RPMI7951 (cell line): ENCODE data around the gene PFKL. TPM values are rescaled to one million over a fixed set of nuclear protein-coding genes. Genes with fewer than 3 reads are reported as not detected.
"Not testable (repeated sequence)": the region's sequence is repeated elsewhere in the genome, so short reads cannot be mapped to it uniquely, and the experiment has no call there.

ENCODE experiments used
- DNase-seq: peaks from one replicate; pipeline ENCODE4 v3.0.0-alpha.2; 2012; ENCODE audit warnings: low read depth
- total RNA-seq: library from RNA; depleted of rRNA; stranded (reverse); fragments of >200 nt; shearing (Covaris generic); gene quantifications from 2 replicates; pipeline ENCODE4 v1.2.3, GENCODE V29; 2014

The PFKL gene
- total RNA-seq, 1 experiment from 2014 or later, result 97.3 TPM

DNA sequence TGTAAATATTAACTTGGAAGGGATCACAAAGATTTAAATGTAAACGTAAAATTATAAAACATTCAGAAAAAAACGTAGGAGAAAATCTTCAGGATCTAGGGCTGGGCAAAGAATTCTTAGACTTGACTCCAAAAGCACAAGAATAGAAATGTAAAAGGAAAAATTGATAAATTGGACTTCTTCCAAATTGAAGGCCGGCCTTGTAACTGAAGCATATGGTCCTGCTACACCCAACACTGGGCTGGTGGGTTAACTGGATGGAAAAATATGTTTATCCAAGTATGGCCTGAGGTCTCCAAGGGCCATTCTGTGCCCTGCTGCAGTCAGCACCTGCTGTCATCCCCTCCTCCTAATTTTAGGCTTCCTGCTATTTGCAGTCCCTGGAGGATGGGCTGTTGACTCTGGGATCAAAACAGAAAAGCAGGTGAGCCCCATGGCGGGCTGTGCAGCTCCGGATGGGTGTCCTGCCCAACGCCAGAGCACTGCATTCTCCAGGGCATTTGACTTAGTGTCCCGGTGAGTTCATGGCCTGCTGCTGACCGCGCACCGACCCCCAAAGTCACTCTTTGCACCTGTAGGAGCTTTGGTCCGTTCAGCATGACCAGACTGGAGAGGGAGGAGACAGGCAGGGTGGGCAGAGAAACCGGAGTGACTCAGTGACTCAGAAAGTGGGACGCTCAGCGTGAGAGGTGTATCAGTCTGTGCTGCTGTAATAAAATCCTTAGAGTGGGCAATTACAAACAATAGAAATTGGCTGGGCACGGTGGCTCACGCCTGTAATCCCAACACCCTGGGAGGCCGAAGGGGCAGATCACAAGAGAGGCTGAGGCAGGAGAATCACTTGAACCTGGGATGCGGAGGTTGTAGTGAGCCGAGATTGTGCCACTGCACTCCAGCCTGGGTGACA lies 20.2 kb upstream of the PFKL start:
- DNase-seq, result no peak

DNA sequence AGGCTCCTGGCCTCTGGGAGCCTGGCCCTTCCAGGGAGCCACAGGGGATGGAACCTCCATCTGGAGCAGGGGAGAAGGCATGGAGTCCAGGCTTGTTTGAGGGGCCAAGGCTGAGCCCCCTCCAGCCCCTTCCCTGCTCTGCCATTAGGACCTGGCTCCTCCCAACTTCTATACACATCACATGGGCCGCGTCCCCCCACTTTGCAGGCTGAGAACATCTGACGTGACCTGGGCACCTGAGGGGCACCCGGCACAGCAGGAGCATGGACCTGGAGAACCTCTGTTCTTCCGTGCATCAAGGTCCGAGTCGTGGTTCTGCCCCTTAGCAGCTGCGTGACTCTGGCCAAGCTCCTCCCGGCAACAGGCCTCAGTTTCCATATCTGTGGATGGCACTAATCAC lies 18.1 kb upstream of the PFKL start:
- DNase-seq, result no peak

- DNase-seq, result no peak
These were observed 17.5 kb upstream of the PFKL start for GRCh38 chr21:44282370-44282769.

DNA sequence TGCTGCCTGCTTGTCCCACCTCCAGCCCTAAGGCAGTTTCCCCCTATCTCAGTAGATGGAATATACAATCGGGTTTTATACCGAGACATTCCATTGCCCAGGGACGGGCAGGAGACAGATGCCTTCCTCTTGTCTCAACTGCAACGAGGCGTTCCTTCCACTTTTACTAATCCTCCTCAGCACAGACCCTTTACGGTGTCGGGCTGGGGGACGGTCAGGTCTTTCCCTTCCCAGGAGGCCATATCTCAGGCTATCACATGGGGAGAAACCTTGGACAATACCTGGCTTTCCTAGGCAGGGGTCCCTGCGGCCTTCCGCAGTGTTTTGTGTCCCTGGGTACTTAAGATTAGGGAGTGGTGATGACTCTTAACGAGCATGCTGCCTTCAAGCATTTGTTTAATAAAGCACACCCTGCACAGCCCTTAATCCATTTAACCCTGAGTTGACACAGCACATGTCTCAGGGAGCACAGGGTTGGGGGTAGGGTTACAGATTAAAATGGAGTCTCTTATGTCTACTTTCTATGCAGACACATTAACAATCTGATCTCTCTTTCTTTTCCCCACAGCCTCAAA lies 16.6 kb upstream of the PFKL start:
- not testable (repeated sequence) for DNase-seq

GRCh38 chr21:44283948-44284347 lies 15.9 kb upstream of the PFKL start:
- DNase-seq, result no peak

- peak; percentile 51 for DNase-seq
These were observed 14.5 kb upstream of the PFKL start, which contains the start of gene AIRE for GRCh38 chr21:44285138-44285992. Gene AIRE (plus strand): TSS chr21:44285876. CDS start chr21:44286007, 131 bp downstream.

- no peak for DNase-seq
These were observed 13.7 kb upstream of the PFKL start for GRCh38 chr21:44286086-44286715.

DNA sequence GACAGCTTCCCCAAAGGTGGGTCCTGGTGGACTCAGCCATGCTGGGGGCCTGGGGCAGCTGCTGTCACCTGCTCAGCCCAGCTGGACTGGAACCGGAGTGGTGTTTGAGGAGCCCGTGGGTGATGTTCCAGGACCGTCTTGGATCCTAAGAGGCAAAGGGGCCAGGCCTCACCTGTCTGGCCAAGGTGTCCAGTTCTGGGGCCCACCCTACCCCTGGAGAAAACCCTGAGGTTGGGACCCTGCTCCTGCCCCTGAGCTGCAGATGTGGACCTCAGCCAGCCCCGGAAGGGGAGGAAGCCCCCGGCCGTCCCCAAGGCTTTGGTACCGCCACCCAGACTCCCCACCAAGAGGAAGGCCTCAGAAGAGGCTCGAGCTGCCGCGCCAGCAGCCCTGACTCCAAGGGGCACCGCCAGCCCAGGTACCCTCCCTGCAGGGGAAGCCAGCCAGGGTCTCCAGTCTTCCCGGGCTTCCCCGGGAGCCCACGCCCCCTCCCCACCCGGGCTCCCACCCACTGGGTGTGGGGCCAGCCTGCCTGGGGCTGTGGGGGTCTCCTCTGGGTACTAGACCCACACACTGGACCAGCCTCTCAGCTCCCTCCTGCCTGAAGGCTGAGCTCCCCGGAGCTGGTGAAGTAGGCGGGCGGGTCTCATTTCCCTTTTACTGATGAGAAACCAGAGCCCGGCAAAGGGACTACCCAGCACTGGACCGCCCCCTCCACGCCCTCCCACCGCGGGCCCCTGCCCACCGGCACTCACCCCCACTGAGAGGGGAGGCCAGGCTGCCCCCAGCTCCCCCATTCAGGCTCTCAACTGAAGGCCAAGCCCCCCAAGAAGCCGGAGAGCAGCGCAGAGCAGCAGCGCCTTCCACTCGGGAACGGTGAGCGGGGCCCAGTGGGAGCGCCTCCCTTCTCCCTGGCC lies 12.9 kb upstream of the PFKL start:
- DNase-seq, result no peak

DNA sequence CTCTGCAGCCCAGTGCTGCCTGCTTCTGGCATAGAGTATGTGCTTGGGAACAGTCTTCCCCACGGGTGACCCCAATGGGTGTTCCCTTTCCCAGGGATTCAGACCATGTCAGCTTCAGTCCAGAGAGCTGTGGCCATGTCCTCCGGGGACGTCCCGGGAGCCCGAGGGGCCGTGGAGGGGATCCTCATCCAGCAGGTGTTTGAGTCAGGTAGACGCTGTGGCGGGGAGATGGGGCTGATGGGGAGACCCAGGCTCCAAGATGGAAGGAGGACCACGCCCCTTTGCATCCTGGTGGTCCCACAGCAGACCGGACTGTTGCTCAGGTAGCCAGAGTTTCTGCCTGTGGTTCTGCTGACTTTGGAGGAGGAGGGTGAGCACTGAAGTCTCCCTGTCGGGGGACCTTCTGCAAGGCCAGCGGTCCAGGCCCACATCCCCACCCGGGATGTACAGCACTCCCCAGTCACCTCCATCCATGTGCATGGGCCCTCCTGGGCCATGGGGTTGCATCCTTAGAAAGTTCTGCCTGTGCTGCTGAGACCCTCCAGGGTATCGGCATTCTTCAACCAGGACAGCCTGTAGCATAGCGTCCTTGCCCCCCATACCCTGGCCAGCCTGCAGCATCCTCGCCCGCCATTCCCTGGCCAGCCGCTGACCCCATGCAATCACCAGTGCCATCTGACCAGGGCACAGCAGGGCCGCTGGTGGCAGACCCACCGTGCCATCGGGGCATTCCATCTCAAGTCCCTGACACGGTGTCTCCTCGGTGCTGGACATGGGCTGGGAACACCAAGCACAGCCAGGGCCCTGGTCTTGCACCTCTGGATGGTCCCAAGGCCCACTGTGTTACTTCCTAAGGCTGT lies 11.4 kb upstream of the PFKL start:
- DNase-seq, result no peak

DNA sequence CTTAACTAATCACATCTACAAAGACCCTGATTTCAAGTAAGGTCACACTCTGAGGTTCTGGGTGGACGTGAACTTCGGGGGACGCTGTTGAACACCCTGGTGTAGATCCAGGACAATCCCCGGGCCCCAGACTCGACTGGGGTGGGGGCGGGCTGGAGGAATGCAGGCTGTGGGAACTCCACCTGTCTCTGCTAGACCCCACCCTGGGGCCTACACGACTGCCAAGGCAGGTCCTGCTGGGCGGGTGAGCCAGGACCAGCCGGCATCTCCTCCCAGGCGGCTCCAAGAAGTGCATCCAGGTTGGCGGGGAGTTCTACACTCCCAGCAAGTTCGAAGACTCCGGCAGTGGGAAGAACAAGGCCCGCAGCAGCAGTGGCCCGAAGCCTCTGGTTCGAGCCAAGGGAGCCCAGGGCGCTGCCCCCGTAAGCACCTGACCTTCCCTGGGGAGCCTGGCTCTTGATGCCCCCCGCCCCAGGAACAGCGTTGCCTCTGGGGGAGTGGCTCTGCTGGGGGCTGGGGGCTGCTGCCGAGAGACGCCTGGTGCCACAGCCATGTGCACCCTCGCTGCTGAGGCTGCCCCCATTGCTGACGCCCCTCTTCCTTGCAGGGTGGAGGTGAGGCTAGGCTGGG lies 10.4 kb upstream of the PFKL start:
- DNase-seq, result no peak

- DNase-seq, result no peak
These were observed 9.4 kb upstream of the PFKL start for GRCh38 chr21:44290327-44291077.

DNA sequence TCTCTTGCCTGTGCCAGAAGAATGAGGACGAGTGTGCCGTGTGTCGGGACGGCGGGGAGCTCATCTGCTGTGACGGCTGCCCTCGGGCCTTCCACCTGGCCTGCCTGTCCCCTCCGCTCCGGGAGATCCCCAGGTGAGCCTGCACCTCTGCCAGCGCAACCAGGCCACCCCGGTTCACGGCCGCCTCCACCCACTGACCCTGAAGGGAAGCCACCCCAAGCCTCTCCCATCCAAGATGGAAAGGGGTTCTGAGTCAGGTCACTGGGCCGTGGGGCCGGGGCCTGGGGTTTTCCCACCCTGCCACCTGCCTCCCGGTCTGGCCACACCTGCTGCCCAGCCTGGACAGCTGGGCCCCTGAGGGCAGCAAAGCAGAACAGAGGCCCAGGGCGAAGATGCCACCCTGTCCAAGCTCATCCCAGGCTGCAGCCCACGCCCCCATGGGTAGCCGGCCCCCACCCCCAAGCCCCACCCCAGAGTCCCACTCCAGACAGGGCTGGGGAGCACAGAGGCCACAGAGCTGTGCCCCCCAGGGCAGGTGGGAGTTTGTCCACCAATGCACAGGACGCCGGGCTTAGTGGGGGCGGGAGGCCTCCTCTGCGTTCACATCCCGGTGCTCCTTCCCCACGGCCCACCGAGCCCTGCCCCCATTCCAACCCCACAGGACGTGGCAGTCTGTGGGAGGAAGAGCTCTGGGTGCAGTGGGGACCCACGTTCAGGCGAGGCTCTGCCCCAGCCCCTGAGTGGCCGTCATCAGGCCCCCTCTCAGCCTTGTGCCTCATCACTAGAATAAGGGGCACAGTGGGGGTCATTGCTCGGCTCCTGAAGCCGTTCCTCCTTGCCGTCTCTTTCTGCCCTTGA lies 8.5 kb upstream of the PFKL start:
- no peak for DNase-seq

DNA sequence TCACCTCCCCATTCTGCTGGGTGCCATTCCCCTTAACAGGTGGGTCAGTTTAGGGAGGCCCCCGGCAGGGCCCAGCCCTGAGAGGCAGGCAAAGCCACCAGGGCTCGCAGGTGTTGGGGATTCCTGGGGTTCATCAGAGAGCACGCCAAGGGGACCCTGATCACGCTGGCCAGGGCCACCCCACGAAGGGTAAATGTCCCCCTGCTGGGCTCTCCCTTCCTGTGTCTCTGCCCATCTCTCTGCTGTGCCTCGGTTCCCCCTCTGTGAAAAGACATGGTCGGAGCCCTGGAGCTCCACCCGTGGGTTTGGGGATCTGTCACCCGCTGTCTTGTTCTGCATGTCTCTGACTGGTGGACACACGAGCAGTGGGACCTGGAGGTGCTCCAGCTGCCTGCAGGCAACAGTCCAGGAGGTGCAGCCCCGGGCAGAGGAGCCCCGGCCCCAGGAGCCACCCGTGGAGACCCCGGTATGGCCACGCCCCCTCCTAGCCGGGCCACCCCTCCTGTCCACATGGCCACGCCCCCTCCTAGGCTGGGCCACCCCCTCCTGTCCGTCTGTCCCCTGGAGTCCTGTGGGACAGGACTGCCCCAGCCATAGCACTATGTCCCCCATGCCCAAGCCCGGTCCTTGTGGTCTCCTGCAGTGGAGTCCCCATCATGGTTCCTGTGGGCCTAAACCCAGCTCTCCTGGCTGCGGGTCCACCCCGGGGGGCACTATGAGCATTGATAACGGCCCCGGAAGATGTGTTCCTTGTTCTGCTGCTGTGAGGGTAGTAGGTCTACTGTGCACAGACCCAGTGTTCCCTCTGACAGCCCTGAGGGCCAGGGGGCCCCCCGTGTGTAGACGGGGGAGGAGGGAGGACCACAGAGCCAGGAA lies 7.7 kb upstream of the PFKL start:
- no peak for DNase-seq

DNA sequence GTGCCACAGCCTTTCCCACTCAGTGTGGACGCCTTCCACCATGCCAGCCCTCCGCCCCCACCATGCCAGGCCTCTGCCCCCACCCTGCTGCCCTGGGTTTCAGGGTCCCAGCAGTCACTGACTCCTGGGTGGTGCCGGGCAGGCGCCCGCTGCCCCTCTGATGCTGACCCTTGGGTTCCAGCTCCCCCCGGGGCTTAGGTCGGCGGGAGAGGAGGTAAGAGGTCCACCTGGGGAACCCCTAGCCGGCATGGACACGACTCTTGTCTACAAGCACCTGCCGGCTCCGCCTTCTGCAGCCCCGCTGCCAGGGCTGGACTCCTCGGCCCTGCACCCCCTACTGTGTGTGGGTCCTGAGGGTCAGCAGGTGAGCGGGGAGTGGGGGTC lies 7.0 kb upstream of the PFKL start:
- DNase-seq, result no peak

GRCh38 chr21:44293551-44294231 lies 6.2 kb upstream of the PFKL start:
- no peak for DNase-seq
